GM19023 (cell line): ENCODE results near the gene PCBD1.

Experiments used
- ATAC-seq: cut with Tn5 transposase; IDR thresholded peaks from one replicate; pipeline ENCODE4 v1.9.1; 2021; ENCODE audit warnings: mild to moderate bottlenecking, moderate library complexity; ENCODE audit not compliant: unreplicated experiment

PCBD1 gene

DNA sequence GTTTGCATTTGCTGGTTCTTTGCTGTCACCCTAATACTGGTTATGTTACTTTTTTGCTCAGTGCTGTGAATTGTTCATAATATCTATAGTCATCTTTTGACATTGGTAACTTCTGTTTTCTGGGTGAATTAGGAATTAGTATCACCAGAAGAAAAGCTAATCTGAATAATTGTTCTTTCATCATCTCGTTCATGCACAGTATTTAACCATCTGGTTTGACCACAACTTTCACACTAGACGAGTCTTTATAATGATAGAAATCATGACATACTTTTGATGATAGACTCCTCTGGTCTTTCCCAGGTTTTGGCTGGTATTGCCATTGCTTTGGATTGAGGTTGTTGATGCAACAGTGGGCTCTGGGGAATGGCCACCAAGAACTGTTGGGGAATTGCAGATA is 47.5 kb downstream of the PCBD1 start:
- no peak for ATAC-seq

DNA sequence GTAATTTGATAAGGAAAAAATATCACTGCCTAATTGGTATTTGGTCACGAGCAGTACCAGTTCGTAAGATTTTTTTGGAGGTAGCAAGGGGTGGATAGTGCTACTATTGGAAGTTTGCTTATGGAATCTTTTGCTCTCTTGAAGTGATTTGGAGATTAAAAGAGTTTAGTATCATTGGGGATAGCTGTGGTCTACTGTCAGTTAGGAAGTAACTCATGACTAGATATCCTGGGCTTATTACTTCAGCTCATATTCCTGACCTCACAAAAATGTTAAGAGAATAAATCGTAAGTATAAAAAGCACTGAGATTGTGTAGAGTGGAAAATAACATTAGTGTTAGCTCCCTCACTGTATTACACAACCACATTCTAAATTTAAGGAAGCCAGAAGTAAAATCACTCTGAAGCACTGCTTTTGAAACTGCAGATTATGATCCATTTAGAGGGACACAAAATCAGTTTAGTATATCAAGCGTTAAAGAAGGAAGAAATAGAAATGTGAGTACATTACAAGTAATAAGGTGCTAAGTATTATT is 50.0 kb downstream of the PCBD1 start:
- ATAC-seq: no peak

DNA sequence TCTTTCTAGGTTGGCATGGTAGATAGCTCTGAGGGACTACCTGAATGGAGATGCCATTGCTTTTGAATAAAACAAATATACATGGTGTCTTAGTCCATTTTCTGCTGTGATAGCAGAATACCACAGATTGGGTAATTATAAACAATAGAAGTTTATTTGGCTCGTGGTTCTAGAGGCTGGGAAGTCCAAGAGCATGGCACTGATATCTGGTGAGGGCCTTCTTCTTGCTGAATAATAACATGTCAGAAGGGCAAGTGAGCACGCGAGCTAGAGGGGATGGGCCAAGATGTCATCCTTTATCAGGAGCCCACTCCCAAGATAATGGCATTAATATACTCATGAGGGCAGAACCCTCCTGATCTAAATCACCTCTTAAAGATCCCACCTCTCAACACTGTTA is 50.7 kb downstream of the PCBD1 start:
- ATAC-seq: no peak

DNA sequence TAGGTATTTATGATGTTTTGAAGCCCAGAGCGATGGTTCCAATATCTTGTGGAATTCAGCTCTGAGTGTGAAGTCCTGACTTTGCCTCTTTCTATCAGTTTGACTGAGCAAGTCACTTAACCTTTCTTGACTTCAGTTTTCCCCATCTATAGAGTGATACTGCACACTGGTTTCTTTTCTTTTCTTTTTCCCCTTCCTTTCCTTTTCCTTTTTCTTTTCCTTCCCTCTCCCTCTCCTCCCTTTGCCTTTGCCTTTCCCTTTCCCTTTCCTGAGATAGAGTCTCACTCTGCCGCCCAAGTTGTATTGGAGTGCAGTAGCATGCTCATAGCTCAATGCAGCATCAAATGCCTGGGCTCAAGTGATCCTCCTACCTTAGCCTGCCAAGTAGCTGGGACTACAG is 52.0 kb downstream of the PCBD1 start:
- ATAC-seq: no peak

DNA sequence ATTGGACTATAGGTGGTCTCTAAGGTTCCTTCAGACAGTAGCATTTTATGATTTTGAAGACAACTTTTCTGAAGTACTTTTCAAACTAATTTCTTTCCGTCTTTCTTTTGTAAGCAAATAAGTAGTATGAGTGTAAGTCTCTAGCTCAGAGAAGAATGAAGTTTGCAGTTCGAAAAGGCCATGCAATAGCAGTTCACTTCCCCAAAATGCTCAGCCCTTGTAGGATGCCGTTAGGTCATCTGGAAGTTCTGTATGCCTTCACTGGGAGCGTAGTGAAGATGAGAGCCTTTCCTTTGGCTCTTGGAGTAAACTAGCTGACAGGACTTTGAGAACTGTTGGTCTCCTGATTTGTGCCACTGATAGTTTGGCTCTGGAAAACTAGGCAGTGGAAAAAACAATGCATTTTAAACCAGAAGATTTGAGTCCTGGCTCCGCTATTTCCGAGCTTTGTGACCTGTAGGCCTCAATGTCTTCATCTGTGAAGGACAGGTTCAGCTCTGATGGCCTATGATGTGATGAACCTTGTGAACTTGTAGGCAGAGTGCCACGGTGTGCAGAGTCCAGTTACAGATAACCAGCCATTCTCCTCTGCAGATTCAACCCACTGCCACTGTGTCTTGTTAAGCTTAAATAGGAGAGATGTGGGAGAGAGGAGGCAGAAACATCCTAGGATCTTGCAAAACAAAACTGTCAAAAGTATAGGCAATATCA is 53.8 kb downstream of the PCBD1 start:
- ATAC-seq: no peak

DNA sequence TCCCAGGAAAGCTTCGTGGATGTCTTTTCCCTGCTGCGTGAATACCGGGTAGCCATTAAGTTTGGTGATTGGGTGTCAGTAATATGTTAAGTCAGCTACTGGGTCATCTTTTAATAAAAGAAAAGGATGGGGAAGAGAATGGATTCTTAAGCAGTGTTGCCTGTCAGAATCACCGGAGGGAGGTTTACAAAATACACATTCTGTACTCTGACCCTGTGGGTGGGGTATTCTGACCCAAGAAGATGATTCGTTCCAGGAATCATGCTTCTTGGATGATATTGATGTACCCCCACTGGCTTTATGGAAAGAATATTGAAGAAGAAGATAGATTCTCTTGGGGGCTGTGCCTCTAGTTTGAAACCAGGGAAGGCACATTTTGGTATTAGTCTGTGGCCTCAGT is 54.3 kb downstream of the PCBD1 start:
- ATAC-seq: no peak

DNA sequence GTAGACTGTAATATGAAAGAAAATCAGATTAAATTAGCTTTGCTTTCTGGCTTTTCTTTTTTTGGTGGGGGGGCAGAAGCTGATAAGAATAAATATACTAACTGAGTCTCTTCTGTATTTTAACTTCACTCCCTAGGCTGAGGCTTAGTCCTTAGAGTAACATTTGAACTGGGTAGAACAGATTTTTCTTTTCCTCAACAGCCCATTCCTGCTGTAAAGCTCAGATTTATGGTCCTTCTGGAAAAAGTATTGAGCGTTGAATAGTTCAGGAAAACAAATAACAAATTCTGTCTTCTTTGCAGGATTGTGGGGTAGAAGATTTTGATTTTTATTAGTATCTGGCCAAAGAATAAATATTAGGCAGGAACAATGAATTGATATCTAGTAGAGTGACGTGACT is 54.8 kb downstream of the PCBD1 start:
- no peak for ATAC-seq
